ENCODE data around the gene POU3F2.
A peak's percentile ranks its signal among the peaks of the same experiment; 100 is the strongest.

Gene POU3F2

GRCh38 chr6:98824162-98824901 is 10.0 kb upstream of the POU3F2 start (continued):
- TF ChIP-seq, protein P1, sequence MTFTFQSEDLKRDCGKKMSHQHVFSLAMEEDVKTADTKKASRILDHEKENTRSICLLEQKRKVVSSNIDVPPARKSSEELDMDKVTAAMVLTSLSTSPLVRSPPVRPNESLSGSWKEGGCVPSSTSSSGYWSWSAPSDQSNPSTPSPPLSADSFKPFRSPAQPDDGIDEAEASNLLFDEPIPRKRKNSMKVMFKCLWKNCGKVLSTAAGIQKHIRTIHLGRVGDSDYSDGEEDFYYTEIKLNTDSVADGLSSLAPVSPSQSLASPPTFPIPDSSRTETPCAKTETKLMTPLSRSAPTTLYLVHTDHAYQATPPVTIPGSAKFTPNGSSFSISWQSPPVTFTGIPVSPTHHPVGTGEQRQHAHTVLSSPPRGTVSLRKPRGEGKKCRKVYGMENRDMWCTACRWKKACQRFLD (tag by site-specific recombination; IDR thresholded peaks at IDR 0.05): no peak
- TF ChIP-seq, protein P2, sequence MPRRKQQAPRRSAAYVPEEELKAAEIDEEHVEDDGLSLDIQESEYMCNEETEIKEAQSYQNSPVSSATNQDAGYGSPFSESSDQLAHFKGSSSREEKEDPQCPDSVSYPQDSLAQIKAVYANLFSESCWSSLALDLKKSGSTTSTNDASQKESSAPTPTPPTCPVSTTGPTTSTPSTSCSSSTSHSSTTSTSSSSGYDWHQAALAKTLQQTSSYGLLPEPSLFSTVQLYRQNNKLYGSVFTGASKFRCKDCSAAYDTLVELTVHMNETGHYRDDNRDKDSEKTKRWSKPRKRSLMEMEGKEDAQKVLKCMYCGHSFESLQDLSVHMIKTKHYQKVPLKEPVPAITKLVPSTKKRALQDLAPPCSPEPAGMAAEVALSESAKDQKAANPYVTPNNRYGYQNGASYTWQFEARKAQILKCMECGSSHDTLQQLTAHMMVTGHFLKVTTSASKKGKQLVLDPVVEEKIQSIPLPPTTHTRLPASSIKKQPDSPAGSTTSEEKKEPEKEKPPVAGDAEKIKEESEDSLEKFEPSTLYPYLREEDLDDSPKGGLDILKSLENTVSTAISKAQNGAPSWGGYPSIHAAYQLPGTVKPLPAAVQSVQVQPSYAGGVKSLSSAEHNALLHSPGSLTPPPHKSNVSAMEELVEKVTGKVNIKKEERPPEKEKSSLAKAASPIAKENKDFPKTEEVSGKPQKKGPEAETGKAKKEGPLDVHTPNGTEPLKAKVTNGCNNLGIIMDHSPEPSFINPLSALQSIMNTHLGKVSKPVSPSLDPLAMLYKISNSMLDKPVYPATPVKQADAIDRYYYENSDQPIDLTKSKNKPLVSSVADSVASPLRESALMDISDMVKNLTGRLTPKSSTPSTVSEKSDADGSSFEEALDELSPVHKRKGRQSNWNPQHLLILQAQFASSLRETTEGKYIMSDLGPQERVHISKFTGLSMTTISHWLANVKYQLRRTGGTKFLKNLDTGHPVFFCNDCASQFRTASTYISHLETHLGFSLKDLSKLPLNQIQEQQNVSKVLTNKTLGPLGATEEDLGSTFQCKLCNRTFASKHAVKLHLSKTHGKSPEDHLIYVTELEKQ (tag by site-specific recombination; IDR thresholded peaks at IDR 0.05; ENCODE audit: borderline replicate concordance): no peak
- TF ChIP-seq ZNF112 (tag by site-specific recombination; IDR thresholded peaks at IDR 0.05) (no peak), REPIN1 (tag by site-specific recombination; IDR thresholded peaks at IDR 0.05; ENCODE audit: low read depth) (no peak), ZNF146 (tag by site-specific recombination; IDR thresholded peaks at IDR 0.05) (no peak), ZSCAN23 (tag by site-specific recombination; IDR thresholded peaks at IDR 0.05) (no peak), ZNF830 (tag by site-specific recombination; IDR thresholded peaks at IDR 0.05; ENCODE audit: low read depth) (no peak), ZNF654 (tag by site-specific recombination; IDR thresholded peaks at IDR 0.05; ENCODE audit: low read depth) (no peak), OSR2 (tag by site-specific recombination; IDR thresholded peaks at IDR 0.05) (no peak), ZNF24 (tag by site-specific recombination; IDR thresholded peaks at IDR 0.05) (no peak; the same call in none of the 2 replicates), ZFP37 (tag by site-specific recombination; IDR thresholded peaks at IDR 0.05) (peak; percentile 36; the same call in 1 of the 2 replicates), ZFP69B (tag by site-specific recombination; IDR thresholded peaks at IDR 0.05) (no peak), GLIS2 (tag by site-specific recombination; IDR thresholded peaks at IDR 0.05) (peak; percentile 46), SALL2 (tag by site-specific recombination; IDR thresholded peaks at IDR 0.05; ENCODE audit: borderline replicate concordance) (no peak), ZNF677 (tag by site-specific recombination; IDR thresholded peaks at IDR 0.05) (no peak), ZNF518A (tag by site-specific recombination; conservative IDR thresholded peaks at IDR 0.05; ENCODE audit: low read depth) (no peak), PRDM10 (tag by site-specific recombination; IDR thresholded peaks at IDR 0.05) (peak; percentile 81)
- TF ChIP-seq, protein P3, sequence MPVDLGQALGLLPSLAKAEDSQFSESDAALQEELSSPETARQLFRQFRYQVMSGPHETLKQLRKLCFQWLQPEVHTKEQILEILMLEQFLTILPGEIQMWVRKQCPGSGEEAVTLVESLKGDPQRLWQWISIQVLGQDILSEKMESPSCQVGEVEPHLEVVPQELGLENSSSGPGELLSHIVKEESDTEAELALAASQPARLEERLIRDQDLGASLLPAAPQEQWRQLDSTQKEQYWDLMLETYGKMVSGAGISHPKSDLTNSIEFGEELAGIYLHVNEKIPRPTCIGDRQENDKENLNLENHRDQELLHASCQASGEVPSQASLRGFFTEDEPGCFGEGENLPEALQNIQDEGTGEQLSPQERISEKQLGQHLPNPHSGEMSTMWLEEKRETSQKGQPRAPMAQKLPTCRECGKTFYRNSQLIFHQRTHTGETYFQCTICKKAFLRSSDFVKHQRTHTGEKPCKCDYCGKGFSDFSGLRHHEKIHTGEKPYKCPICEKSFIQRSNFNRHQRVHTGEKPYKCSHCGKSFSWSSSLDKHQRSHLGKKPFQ (tag by site-specific recombination; IDR thresholded peaks at IDR 0.05): no peak
- TF ChIP-seq, protein P4, sequence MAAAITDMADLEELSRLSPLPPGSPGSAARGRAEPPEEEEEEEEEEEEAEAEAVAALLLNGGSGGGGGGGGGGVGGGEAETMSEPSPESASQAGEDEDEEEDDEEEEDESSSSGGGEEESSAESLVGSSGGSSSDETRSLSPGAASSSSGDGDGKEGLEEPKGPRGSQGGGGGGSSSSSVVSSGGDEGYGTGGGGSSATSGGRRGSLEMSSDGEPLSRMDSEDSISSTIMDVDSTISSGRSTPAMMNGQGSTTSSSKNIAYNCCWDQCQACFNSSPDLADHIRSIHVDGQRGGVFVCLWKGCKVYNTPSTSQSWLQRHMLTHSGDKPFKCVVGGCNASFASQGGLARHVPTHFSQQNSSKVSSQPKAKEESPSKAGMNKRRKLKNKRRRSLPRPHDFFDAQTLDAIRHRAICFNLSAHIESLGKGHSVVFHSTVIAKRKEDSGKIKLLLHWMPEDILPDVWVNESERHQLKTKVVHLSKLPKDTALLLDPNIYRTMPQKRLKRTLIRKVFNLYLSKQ (tag by site-specific recombination; IDR thresholded peaks at IDR 0.05; ENCODE audit: borderline replicate concordance): no peak
- TF ChIP-seq, protein P5, sequence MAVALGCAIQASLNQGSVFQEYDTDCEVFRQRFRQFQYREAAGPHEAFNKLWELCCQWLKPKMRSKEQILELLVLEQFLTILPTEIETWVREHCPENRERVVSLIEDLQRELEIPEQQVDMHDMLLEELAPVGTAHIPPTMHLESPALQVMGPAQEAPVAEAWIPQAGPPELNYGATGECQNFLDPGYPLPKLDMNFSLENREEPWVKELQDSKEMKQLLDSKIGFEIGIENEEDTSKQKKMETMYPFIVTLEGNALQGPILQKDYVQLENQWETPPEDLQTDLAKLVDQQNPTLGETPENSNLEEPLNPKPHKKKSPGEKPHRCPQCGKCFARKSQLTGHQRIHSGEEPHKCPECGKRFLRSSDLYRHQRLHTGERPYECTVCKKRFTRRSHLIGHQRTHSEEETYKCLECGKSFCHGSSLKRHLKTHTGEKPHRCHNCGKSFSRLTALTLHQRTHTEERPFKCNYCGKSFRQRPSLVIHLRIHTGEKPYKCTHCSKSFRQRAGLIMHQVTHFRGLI (tag by site-specific recombination; IDR thresholded peaks at IDR 0.05): no peak
